DND-41 (cell line): ENCODE measurements around the gene EPB41L4A.

ENCODE experiments used
- CTCF ChIP-seq: IDR thresholded peaks from 2 replicates; pipeline ENCODE4 v1.5.1; 2012; ENCODE audit warnings: borderline replicate concordance, low read length, moderate library complexity, mild to moderate bottlenecking; ENCODE audit not compliant: poor library complexity, severe bottlenecking; ENCODE audit errors: extremely low read depth
- EZH2 ChIP-seq: IDR thresholded peaks from 3 replicates; pipeline ENCODE4 v1.6.1; 2012; ENCODE audit warnings: borderline replicate concordance, low read depth, mild to moderate bottlenecking, moderate library complexity, low read length, inconsistent platforms; ENCODE audit not compliant: severe bottlenecking

GRCh38 chr5:112253478-112254250 is 165.4 kb downstream of the EPB41L4A start:
- TF ChIP-seq CTCF (no peak), EZH2 (no peak)
